OCI-LY1 (cell line): Measurements from ENCODE around the gene NHERF2.

Experiments used
- H2AFZ ChIP-seq: fragments of 200-600 bp; sonication (generic), shearing (Covaris generic); 2 replicates; pipeline ENCODE4 v1.6.0; 2014; ENCODE audit warnings: antibody characterized with exemption, mild to moderate bottlenecking, low read length
- H3F3A ChIP-seq: fragments of 200-600 bp; sonication (generic), shearing (Covaris generic); 2 replicates; pipeline ENCODE4 v1.6.0; 2014; ENCODE audit warnings: mild to moderate bottlenecking, antibody characterized with exemption, low read length, moderate library complexity; ENCODE audit not compliant: insufficient read depth
- H3K27ac ChIP-seq: fragments of 200-600 bp; sonication (generic); 2 replicates; pipeline ENCODE4 v1.5.1; 2014; ENCODE audit warnings: low read length, mixed run types, mild to moderate bottlenecking, low read depth; ENCODE audit not compliant: poor library complexity, severe bottlenecking
- H3K27me3 ChIP-seq: fragments of 200-600 bp; sonication (generic); 2 replicates; pipeline ENCODE4 v1.6.0; 2014; ENCODE audit warnings: antibody characterized with exemption, mild to moderate bottlenecking, low read length, moderate library complexity; ENCODE audit not compliant: insufficient read depth
- H3K36me3 ChIP-seq: fragments of 200-600 bp; sonication (generic); 2 replicates; pipeline ENCODE4 v1.6.1; 2014; ENCODE audit warnings: mild to moderate bottlenecking, antibody characterized with exemption, low read length, moderate library complexity, mixed read lengths; ENCODE audit not compliant: insufficient read depth
- H3K4me1 ChIP-seq: fragments of 200-600 bp; sonication (generic); 2 replicates; pipeline ENCODE4 v1.5.1; 2014; ENCODE audit warnings: mild to moderate bottlenecking, low read length, moderate library complexity; ENCODE audit not compliant: insufficient read depth, severe bottlenecking
- H3K4me2 ChIP-seq: fragments of 200-600 bp; sonication (generic), shearing (Covaris generic); 2 replicates; pipeline ENCODE4 v1.6.1; 2014; ENCODE audit warnings: low read length
- H3K4me3 ChIP-seq: fragments of 200-600 bp; sonication (generic); 2 replicates; pipeline ENCODE4 v1.5.1; 2014; ENCODE audit warnings: low read length, low read depth, mild to moderate bottlenecking, mixed read lengths; ENCODE audit not compliant: poor library complexity, severe bottlenecking
- H3K79me2 ChIP-seq: fragments of 200-600 bp; shearing (Covaris generic); 2 replicates; pipeline ENCODE4 v1.6.1; 2016; ENCODE audit warnings: mixed run types, low read length, mixed read lengths; ENCODE audit not compliant: insufficient read depth
- H3K9ac ChIP-seq: fragments of 200-600 bp; sonication (generic), shearing (Covaris generic); 2 replicates; pipeline ENCODE4 v1.6.1; 2014; ENCODE audit warnings: mild to moderate bottlenecking, low read length, mixed read lengths
- H3K9me2 ChIP-seq: fragments of 200-600 bp; sonication (generic), shearing (Covaris generic); 2 replicates; pipeline ENCODE4 v1.6.1; 2014; ENCODE audit warnings: low read depth, mild to moderate bottlenecking, low read length, mixed read lengths
- H3K9me3 ChIP-seq: fragments of 200-600 bp; shearing (Covaris generic); 2 replicates; pipeline ENCODE4 v1.6.1; 2014; ENCODE audit warnings: low read length, mixed read lengths
- H4K20me1 ChIP-seq: fragments of 200-600 bp; sonication (generic), shearing (Covaris generic); 2 replicates; pipeline ENCODE4 v1.6.0; 2016; ENCODE audit warnings: mild to moderate bottlenecking, low read length; ENCODE audit not compliant: insufficient read depth
- EZH2 ChIP-seq: fragments of 200-600 bp; sonication (generic), shearing (Covaris generic); IDR thresholded peaks from 2 replicates; pipeline ENCODE4 v1.8.0; 2017; ENCODE audit warnings: borderline replicate concordance, mixed run types, mild to moderate bottlenecking, antibody characterized with exemption, low read length, moderate library complexity, mixed read lengths
- TF ChIP-seq, protein P1 (sequence below): fragments of 200-600 bp; sonication (generic), shearing (Covaris generic); IDR thresholded peaks from 2 replicates; pipeline ENCODE4 v1.5.1; 2017; ENCODE audit warnings: mild to moderate bottlenecking, antibody characterized with exemption, low read length, moderate library complexity, mixed read lengths

Gene NHERF2

DNA sequence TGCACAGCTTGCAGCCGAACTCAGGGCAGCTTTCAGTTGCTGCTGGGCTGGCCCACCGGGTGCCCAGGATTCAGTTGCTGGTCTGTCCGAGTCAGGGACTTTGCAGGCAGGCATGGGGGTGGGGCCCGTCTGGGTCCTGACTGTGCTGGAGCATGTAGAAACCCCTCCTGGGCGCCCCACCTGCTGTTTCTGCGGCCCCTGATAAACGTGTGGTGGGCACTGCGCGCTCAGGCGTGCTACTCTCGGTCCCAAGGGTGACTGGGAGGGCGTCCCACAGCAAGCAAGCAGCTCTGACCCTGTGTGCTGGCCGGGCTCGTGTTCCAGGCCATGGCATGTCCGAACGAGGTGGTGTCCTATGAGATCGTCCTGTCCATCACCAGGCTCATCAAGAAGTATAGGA, 33.6 kb downstream of the NHERF2 start:
- no peak overlapping the region for H3K4me3 ChIP-seq
- no peaks in the 10 kb centered on the region for H3K9me2 ChIP-seq
- no peak overlapping the region for H3K27ac ChIP-seq
- no peaks in the 10 kb centered on the region for H4K20me1 ChIP-seq
- TF ChIP-seq, protein P1, sequence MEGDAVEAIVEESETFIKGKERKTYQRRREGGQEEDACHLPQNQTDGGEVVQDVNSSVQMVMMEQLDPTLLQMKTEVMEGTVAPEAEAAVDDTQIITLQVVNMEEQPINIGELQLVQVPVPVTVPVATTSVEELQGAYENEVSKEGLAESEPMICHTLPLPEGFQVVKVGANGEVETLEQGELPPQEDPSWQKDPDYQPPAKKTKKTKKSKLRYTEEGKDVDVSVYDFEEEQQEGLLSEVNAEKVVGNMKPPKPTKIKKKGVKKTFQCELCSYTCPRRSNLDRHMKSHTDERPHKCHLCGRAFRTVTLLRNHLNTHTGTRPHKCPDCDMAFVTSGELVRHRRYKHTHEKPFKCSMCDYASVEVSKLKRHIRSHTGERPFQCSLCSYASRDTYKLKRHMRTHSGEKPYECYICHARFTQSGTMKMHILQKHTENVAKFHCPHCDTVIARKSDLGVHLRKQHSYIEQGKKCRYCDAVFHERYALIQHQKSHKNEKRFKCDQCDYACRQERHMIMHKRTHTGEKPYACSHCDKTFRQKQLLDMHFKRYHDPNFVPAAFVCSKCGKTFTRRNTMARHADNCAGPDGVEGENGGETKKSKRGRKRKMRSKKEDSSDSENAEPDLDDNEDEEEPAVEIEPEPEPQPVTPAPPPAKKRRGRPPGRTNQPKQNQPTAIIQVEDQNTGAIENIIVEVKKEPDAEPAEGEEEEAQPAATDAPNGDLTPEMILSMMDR: no peak
- no peak for TF ChIP-seq EZH2
- H3K9me3 ChIP-seq: no peaks in the 10 kb centered on the region
- peaks cover 28% of the 10 kb centered on the region for H3K36me3 ChIP-seq
- H3K27me3 ChIP-seq: no peaks in the 10 kb centered on the region
- H3F3A ChIP-seq: no peaks in the 10 kb centered on the region
- H3K9ac ChIP-seq: no peak overlapping the region
- H3K4me2 ChIP-seq: no peak overlapping the region
- H3K4me1 ChIP-seq: peaks cover 16% of the 10 kb centered on the region
- no peaks in the 10 kb centered on the region for H3K79me2 ChIP-seq
- H2AFZ ChIP-seq: no peak overlapping the region

DNA sequence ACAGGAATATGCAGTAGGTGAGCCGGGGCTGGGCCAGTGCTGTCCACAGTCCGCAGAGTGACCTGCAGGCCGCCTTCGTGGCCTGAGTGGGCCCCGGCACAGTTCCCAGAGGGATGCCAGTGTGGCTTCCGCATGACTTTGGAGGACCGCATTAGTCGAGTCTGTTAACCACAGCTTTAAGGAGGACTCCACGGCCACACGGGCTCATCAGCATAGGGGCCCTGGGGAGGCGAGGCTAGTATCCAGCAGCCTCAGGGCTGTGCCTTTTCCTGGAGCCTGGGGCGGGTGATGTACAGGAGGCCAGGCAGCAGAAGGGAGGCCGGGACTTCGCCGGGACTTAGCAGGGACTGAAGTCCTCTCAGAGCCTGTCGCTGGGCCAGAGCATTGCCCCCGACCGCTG, 34.3 kb downstream of the NHERF2 start:
- Histone ChIP-seq H3K36me3 (peaks cover 35% of the 10 kb centered on the region), H4K20me1 (no peaks in the 10 kb centered on the region), H3K4me2 (no peak overlapping the region)

GRCh38 chr16:2061526-2061925, 34.8 kb downstream of the NHERF2 start:
- TF ChIP-seq EZH2: no peak
- TF ChIP-seq, protein P1: no peak
- Histone ChIP-seq H3K27me3 (no peaks in the 10 kb centered on the region), H3K9ac (no peak overlapping the region), H3F3A (no peaks in the 10 kb centered on the region), H4K20me1 (no peaks in the 10 kb centered on the region), H3K4me3 (no peak overlapping the region), H3K9me3 (no peaks in the 10 kb centered on the region), H3K36me3 (peaks cover 39% of the 10 kb centered on the region), H3K79me2 (no peaks in the 10 kb centered on the region), H3K27ac (no peak overlapping the region), H2AFZ (no peak overlapping the region), H3K9me2 (no peaks in the 10 kb centered on the region), H3K4me1 (peaks cover 9% of the 10 kb centered on the region), H3K4me2 (no peak overlapping the region)

More for the DNA sequence above, 34.3 kb downstream of the NHERF2 start:
- no peaks in the 10 kb centered on the region for H3K27me3 ChIP-seq
- no peaks in the 10 kb centered on the region for H3F3A ChIP-seq
- no peak overlapping the region for H3K27ac ChIP-seq
- no peak overlapping the region for H3K4me3 ChIP-seq
- H2AFZ ChIP-seq: no peak overlapping the region
- no peak overlapping the region for H3K9ac ChIP-seq
- no peaks in the 10 kb centered on the region for H3K9me2 ChIP-seq
- no peaks in the 10 kb centered on the region for H3K79me2 ChIP-seq
- peaks cover 11% of the 10 kb centered on the region for H3K4me1 ChIP-seq
- no peaks in the 10 kb centered on the region for H3K9me3 ChIP-seq
- TF ChIP-seq, protein P1: no peak
- TF ChIP-seq EZH2: no peak
